Smooth muscle cell (in vitro differentiated cells): ENCODE data around the gene ROR2. TPM values are rescaled to one million over a fixed set of nuclear protein-coding genes. Genes with fewer than 3 reads are reported as not detected.

Source experiments
- DNase-seq: peaks from one replicate; lab custom pipeline; 2025; ENCODE audit not compliant: unreplicated experiment; lab: John Stamatoyannopoulos, UW
- H2AFZ ChIP-seq: fragments of 200-600 bp; sonication (generic); 2 replicates; pipeline ENCODE4 v1.6.0; 2016; ENCODE audit warnings: antibody characterized with exemption, low read depth, mild to moderate bottlenecking
- H3F3A ChIP-seq: fragments of 200-600 bp; sonication (generic); 2 replicates; pipeline ENCODE4 v1.6.0; 2017; ENCODE audit warnings: antibody characterized with exemption, low read depth
- H3K27ac ChIP-seq: fragments of 200-600 bp; sonication (generic); 2 replicates; pipeline ENCODE4 v1.5.1; 2016; ENCODE audit warnings: low read depth, mild to moderate bottlenecking
- H3K27me3 ChIP-seq: fragments of 200-600 bp; sonication (generic); 2 replicates; pipeline ENCODE4 v1.6.1; 2016; ENCODE audit warnings: low read depth, mild to moderate bottlenecking
- H3K36me3 ChIP-seq: fragments of 200-600 bp; sonication (generic); 2 replicates; pipeline ENCODE4 v1.5.1; 2016; ENCODE audit warnings: low read depth
- H3K4me1 ChIP-seq: fragments of 200-600 bp; sonication (generic); 2 replicates; pipeline ENCODE4 v1.5.1; 2016; ENCODE audit warnings: low read depth
- H3K4me2 ChIP-seq: fragments of 200-600 bp; sonication (generic); 2 replicates; pipeline ENCODE4 v1.6.0; 2016; ENCODE audit warnings: mild to moderate bottlenecking
- H3K4me3 ChIP-seq: fragments of 200-600 bp; sonication (generic); 2 replicates; pipeline ENCODE4 v1.5.1; 2016; ENCODE audit warnings: mild to moderate bottlenecking
- H3K79me2 ChIP-seq: fragments of 200-600 bp; sonication (generic); 2 replicates; pipeline ENCODE4 v1.6.0; 2016; ENCODE audit warnings: low read depth, mild to moderate bottlenecking
- H3K9ac ChIP-seq: fragments of 200-600 bp; sonication (generic); 2 replicates; pipeline ENCODE4 v1.6.0; 2016; ENCODE audit warnings: low read depth
- H3K9me3 ChIP-seq: fragments of 200-600 bp; sonication (generic); replicated peaks from 2 replicates; pipeline ENCODE4 v1.5.1; 2016; ENCODE audit warnings: low read depth
- H4K20me1 ChIP-seq: fragments of 200-600 bp; sonication (generic); 2 replicates; pipeline ENCODE4 v1.6.0; 2016; ENCODE audit warnings: low read depth
- WGBS: methylation state at CpG from one replicate; pipeline ENCODE4 v1.1.7; 2016; ENCODE audit warnings: low lambda C conversion rate; 5-methylcytosine and 5-hydroxymethylcytosine counted together
- polyA plus RNA-seq: library from polyadenylated mRNA; unstranded; fragments of >200 nt; fragmentation: Nextera tagmentation; extraction: Ambion mirVana; gene quantifications from 2 replicates; pipeline ENCODE4 v1.2.1, GENCODE V29; 2016
- total RNA-seq: library from RNA; depleted of rRNA; stranded (reverse); fragments of >200 nt; gene quantifications from 2 replicates; pipeline ENCODE4 v1.2.3, GENCODE V29; 2014
- TF ChIP-seq, protein P1 (sequence below): fragments of 200-600 bp; sonication (generic); IDR thresholded peaks from 2 replicates; pipeline ENCODE4 v1.5.1; 2017; ENCODE audit warnings: borderline replicate concordance, mild to moderate bottlenecking, antibody characterized with exemption; ENCODE audit not compliant: insufficient read depth, poor library complexity, severe bottlenecking

Gene ROR2
- total and polyA plus RNA-seq, 2 experiments from 2014 or later: 16.7 to 21.7 TPM

DNA sequence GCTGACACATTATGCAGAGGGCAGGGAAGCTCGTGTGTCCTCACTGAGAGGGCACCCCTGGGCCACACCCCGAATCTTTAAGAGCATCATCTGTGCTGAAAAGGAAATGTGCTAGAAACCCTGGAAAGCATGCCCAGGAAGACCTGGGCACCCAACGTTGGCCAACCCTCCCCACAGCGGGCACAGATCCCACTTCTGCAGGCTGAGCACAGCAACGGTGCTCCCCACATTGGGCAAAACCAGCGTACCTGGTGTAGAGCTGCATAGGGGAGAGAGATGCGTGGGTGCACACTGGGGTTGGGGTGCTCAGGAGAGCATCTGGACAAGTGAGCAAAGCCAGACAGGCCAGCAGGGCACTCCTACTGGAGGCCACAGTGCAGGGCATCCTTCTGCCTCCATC is 32.6 kb downstream of the ROR2 start:
- H3K4me2 ChIP-seq: no peak overlapping the region
- peaks cover 52% of the 10 kb centered on the region for H3K79me2 ChIP-seq
- peaks cover 62% of the 10 kb centered on the region for H4K20me1 ChIP-seq
- TF ChIP-seq, protein P1, sequence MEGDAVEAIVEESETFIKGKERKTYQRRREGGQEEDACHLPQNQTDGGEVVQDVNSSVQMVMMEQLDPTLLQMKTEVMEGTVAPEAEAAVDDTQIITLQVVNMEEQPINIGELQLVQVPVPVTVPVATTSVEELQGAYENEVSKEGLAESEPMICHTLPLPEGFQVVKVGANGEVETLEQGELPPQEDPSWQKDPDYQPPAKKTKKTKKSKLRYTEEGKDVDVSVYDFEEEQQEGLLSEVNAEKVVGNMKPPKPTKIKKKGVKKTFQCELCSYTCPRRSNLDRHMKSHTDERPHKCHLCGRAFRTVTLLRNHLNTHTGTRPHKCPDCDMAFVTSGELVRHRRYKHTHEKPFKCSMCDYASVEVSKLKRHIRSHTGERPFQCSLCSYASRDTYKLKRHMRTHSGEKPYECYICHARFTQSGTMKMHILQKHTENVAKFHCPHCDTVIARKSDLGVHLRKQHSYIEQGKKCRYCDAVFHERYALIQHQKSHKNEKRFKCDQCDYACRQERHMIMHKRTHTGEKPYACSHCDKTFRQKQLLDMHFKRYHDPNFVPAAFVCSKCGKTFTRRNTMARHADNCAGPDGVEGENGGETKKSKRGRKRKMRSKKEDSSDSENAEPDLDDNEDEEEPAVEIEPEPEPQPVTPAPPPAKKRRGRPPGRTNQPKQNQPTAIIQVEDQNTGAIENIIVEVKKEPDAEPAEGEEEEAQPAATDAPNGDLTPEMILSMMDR: no peak
- no peak overlapping the region for H2AFZ ChIP-seq
- H3K36me3 ChIP-seq: no peaks in the 10 kb centered on the region
- 95% methylated on average over 7 of the region's 7 CpGs for WGBS
- H3K27ac ChIP-seq: no peak overlapping the region
- H3K9me3 ChIP-seq: no peaks in the 10 kb centered on the region
- H3K4me3 ChIP-seq: no peak overlapping the region
- no peaks in the 10 kb centered on the region for H3F3A ChIP-seq
- peaks cover 21% of the 10 kb centered on the region for H3K4me1 ChIP-seq
- no peak for DNase-seq
- no peak overlapping the region for H3K9ac ChIP-seq
- no peaks in the 10 kb centered on the region for H3K27me3 ChIP-seq

DNA sequence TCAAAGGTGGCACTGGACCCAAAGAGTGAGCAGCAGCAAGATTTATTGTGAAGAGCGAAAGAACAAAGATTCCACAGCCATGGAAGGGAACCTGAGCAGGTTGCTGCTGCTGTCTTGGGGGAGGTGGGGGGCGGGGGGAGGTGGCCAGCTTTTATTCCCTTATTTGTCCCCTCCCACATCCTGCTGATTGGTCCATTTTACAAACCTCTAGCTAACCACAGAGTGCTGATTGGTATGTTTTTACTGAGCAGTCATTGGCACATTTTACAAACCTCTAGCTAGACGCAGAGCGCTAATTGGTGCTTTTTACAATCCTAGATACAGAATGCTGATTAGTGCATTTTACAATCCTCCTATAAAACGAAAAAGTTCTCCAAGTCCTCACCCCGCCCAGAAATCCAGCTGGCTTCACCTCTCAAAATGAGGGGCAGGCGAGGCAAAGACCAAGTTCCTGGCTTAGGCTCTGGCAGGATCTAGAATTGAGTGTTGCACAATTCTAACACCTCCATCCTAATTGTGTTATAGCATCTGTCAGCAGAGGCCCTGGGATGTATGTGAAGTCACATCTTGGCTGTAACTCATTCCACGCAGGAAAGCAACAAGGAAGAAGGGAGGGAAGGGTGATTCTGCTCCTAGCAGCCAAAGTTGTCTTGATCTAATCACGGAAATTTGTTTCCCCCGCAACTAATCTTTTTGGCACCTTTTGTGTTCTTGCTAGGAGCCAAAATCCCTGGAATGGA is 34.3 kb downstream of the ROR2 start:
- H2AFZ ChIP-seq: no peak overlapping the region
- peaks cover 36% of the 10 kb centered on the region for H3K79me2 ChIP-seq
- peaks cover 13% of the 10 kb centered on the region for H3K4me1 ChIP-seq
- no peak for DNase-seq
- H3K27me3 ChIP-seq: no peaks in the 10 kb centered on the region
- no peak overlapping the region for H3K9ac ChIP-seq
- no peak overlapping the region for H3K27ac ChIP-seq
- no peak overlapping the region for H3K4me2 ChIP-seq
- H3K36me3 ChIP-seq: no peaks in the 10 kb centered on the region
- 89% methylated on average over 10 of the region's 10 CpGs for WGBS
- H3K9me3 ChIP-seq: no peaks in the 10 kb centered on the region
- TF ChIP-seq, protein P1: no peak
- H3K4me3 ChIP-seq: no peak overlapping the region
- H3F3A ChIP-seq: no peaks in the 10 kb centered on the region
- peaks cover 47% of the 10 kb centered on the region for H4K20me1 ChIP-seq

DNA sequence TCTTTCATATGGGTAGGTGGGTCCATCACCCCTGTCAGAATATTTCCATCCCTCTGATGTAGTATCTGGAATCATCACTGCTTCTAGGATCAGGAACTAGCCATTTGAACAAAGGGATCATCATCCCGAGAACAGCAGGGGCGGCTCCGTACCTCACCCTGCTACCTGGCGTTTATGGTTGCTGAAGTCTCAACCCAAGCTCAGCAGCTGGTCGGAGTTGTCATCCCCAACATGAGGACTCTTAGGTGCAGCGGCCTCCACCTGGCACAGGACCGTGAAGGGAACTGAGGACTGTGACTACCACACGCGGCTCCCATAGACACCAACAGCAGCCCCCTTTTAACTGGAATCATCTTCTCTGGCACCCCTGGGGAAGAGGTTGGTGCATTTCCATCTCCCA is 35.1 kb downstream of the ROR2 start:
- peaks cover 6% of the 10 kb centered on the region for H3K4me1 ChIP-seq
- H3K27ac ChIP-seq: no peak overlapping the region
- peaks cover 36% of the 10 kb centered on the region for H3K79me2 ChIP-seq
- H3K36me3 ChIP-seq: no peaks in the 10 kb centered on the region
- no peaks in the 10 kb centered on the region for H3K27me3 ChIP-seq
- no peaks in the 10 kb centered on the region for H3F3A ChIP-seq
- H3K9ac ChIP-seq: no peak overlapping the region
- H4K20me1 ChIP-seq: peaks cover 40% of the 10 kb centered on the region
- H3K4me2 ChIP-seq: no peak overlapping the region
- no peak for DNase-seq
- WGBS: 98% methylated on average over 9 of the region's 9 CpGs
- H3K4me3 ChIP-seq: no peak overlapping the region
- H3K9me3 ChIP-seq: no peaks in the 10 kb centered on the region
- TF ChIP-seq, protein P1: no peak
- no peak overlapping the region for H2AFZ ChIP-seq

DNA sequence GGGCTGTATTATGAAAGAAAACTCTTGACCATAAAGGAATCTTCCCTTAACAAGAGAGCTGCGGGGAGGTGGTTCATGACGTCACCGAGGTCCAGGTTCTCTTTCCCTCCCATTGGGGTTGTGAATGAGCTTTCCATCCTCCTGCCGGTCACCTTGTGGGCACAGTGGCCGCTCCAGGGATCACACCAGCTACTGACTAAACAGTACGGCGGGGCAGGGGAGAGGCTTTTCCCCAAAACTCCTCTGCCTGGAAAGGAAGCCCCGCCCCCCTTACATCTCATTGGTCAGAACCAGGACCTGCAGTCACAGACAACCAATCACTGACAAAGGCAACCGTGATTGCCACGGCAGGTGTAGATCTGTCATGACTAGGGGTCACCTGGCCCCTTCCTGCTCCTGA is 35.6 kb downstream of the ROR2 start:
- peaks cover 35% of the 10 kb centered on the region for H4K20me1 ChIP-seq
- WGBS: 97% methylated on average over 10 of the region's 10 CpGs
- H3K9ac ChIP-seq: no peak overlapping the region
- H3K27ac ChIP-seq: no peak overlapping the region
- no peak overlapping the region for H3K4me3 ChIP-seq
- no peak overlapping the region for H3K4me2 ChIP-seq
- no peaks in the 10 kb centered on the region for H3K9me3 ChIP-seq
- H3K27me3 ChIP-seq: no peaks in the 10 kb centered on the region
- DNase-seq: no peak
- TF ChIP-seq, protein P1: no peak
- peaks cover 5% of the 10 kb centered on the region for H3K4me1 ChIP-seq
- H2AFZ ChIP-seq: no peak overlapping the region
- peaks cover 32% of the 10 kb centered on the region for H3K79me2 ChIP-seq
- no peaks in the 10 kb centered on the region for H3F3A ChIP-seq
- H3K36me3 ChIP-seq: no peaks in the 10 kb centered on the region
